KBM-7 (cell line): ENCODE results near the gene NLRP7.
"Not testable (repeated sequence)": the region's sequence is repeated elsewhere in the genome, so short reads cannot be mapped to it uniquely, and the experiment has no call there.

ENCODE experiments used
- DNase-seq: peaks from one replicate; pipeline ENCODE4 v3.0.0-alpha.2; 2015
- in situ Hi-C: fragments of 300-500 bp; cut with MboI; formaldehyde crosslinking; loops from 2 replicates; pipeline ENCODE4 v1.14.3; 2020; ENCODE audit warnings: low sequenced_read_pairs, low pct_unique_long_range_greater_than_20kb, mixed read lengths

The NLRP7 gene

DNA sequence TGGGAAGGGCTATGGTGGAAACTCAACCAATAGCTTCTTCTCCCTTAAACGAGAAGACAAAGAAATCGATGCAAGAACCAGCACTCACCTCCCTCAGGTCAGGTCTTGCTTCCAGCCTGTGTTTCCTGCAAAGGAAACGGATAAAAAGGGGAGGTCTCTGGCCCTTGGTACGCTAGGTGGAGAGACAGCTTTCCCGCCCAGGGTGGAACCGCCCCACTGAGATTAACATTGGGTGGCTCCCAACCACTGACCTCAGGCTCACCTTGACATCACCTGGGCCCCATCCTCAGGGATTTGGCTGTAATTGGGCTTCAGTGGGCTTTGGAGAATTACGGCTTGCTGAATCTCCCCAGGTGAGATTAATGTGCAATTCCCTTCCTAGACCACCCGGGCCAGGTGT, at the start of gene NLRP7:
Gene NLRP7, minus strand, starts transcription at position 150 of the 400 bp plus-strand sequence.
- in situ Hi-C loops: no loop called here
- no peak for DNase-seq

DNA sequence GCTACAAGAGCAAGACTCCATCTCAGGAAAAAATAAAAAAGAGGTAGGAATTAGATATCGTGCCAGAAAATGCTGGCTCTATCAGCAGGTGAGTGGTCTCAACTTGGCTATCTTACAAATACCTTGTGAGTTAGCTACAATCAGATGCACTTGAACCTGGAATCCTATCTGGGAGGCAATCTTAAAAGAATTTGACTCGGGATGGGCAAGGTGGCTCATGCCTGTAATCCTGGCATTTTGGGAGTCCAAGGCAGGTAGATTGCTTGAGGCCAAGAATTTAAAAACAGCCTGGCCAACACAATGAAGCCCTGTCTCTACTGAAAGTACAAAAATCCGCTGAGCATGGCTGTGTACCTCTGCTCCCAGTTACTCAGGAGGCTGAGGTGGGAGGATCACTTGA, 48.2 kb upstream of the NLRP7 start:
- in situ Hi-C loops: no loop called here
- no peak for DNase-seq

DNA sequence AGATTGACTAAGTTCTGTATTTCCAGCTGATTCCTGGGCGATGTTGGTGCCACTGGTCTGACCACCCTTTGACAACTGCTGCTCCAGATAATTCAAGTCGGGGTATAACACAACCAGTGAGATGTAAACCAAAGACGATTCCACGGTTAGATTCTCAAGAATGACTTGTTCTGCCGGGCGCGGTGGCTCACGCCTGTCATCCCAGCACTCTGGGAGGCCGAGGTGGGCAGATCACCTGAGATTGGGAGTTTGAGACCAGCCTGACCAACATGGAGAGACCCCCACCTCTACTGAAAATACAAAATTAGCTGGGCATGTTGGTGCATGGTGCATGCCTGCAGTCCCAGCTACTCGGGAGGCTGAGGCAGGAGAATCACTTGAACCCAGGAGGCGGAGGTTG, 42.2 kb upstream of the NLRP7 start:
- DNase-seq, in situ Hi-C loops: not testable (repeated sequence)

DNA sequence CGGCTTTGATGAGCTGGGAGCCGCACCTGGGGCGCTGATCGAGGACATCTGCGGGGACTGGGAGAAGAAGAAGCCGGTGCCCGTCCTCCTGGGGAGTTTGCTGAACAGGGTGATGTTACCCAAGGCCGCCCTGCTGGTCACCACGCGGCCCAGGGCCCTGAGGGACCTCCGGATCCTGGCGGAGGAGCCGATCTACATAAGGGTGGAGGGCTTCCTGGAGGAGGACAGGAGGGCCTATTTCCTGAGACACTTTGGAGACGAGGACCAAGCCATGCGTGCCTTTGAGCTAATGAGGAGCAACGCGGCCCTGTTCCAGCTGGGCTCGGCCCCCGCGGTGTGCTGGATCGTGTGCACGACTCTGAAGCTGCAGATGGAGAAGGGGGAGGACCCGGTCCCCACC, 35.2 kb upstream of the NLRP7 start:
- DNase-seq, in situ Hi-C loops: not testable (repeated sequence)

DNA sequence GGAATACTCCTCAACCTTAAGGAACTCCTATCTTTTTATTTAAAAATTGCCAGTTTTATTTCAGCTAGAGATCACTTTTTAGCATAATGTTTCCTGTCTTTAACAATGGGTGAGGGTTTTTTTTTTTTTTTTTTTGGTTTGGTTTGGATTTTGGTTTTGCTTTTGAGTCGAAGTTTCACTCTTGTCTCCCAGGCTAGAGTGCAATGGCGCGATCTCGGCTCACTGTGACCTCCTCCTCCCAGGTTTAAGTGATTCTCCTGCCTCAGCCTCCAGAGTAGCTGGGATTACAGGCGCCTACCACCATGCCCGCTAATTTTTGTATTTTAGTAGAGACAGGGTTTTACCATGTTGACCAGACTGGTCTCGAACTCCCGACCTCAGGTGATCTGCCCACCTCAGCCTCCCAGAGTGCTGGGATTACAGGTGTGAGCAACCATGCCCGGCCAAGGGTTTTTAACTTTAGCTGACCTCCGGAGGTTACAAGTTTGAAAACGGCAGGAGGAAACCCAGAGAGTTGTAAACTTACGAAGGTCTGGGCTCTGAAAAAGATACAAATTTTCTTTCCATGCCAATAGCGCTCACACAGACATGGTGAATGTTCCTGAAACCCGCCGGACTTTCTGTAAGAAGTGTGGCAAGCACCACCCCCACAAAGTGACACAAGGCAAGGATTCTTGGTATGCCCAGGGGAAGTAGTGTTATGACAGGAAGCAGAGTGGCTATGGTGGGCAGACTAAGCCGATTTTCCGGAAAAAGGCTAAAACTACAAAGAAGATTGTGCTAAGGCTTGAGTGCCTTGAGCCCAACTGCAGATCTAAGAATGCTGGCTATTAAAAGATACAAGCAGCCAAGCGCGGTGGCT, 26.1 kb upstream of the NLRP7 start:
- in situ Hi-C loops: not testable (repeated sequence)
- peak; percentile 91 for DNase-seq

DNA sequence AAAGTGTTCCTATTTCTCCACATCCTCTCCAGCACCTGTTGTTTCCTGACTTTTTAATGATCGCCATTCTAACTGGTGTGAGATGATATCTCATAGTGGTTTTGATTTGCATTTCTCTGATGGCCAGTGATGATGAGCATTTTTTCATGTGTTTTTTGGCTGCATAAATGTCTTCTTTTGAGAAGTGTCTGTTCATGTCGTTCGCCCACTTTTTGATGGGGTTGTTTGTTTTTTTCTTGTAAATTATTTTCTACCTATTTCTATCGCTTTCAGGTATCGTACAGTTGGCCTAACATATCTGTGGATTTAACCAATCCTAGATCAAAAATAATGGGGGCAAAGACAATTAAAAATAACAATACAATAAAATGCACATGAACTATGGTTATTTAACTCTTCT, 24.1 kb upstream of the NLRP7 start:
- DNase-seq, in situ Hi-C loops: not testable (repeated sequence)

DNA sequence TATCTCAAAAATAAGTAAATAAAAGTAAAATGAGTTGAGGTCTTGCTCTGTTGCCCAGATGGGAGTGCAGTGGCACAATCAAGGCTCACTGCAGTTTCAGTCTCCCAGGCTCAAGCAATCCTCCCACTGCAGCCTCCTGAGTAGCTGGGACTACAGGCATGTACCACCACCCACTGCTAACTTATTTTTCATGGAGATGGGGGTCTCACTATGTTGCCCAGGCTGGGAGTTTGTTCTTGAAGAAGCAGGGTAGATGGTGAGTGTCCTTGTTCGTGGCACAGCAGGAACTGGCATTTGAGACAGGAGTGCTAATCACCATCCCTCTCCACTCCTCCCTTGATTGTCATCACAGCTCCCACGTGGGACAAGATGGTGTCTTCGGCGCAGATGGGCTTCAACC, 22.3 kb upstream of the NLRP7 start:
- DNase-seq: no peak
- in situ Hi-C loops: no loop called here

DNA sequence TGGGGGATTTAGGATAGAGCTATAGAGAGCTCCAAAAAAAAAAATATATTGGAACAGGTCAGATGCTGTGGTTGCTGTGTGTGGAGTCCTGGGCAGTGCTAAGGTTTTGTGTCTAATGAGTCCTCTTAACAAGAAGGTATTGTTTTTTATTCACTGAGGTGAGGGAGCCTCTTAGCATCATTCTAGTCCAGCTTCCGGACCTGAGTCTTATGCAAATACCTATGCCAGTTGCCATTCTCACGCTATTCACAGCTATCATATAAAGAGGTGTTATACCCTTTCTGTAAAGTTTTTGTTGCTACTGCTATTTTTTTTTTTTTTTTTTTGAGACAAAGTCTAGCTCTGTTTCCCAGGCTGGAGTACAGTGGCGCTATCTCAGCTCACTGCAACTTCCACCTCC, 20.3 kb upstream of the NLRP7 start:
- no peak for DNase-seq

DNA sequence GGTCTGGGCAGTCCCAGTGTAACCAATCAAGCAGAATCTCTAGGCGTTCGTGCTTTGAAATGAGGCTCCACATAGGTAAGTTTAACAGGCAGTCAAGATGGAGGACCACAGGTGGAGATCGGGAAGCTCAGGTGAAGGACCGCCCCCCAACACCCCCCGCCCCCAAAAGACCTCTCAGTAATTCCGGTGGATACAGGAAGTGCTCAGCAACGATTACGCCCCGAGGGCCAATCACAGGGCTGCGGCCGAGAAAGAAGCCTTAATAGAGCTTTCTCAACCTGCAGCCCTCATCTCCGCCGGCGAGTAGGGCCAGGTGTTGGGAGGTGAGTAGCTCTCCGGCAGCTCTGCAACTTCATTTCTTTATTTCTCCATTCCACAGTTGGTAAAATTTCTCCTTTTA, 17.7 kb upstream of the NLRP7 start:
- in situ Hi-C loops, DNase-seq: not testable (repeated sequence)

More for the DNA sequence above, 20.3 kb upstream of the NLRP7 start:
- in situ Hi-C loops: no loop called here

DNA sequence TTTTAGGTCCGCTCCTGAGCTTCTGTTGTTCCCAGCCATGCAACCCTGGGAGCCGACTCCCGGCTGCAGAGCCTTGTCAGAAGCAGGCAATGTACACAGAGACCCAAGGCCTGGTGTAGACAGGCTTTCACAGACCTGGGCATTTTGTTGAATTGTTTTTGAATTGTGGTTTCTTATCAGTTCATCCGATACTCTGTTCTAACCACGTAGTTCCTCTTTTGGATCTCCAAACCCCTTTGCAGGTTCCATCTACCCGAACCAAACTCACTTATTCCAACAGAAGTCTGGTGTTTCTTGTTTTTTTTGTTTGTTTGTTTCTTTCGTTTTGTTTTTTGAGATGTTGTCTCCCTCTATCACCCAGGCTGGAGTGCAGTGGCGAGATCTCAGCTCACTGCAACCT, 12.5 kb upstream of the NLRP7 start:
- peak; percentile 97 for DNase-seq
- in situ Hi-C loops: no loop called here

DNA sequence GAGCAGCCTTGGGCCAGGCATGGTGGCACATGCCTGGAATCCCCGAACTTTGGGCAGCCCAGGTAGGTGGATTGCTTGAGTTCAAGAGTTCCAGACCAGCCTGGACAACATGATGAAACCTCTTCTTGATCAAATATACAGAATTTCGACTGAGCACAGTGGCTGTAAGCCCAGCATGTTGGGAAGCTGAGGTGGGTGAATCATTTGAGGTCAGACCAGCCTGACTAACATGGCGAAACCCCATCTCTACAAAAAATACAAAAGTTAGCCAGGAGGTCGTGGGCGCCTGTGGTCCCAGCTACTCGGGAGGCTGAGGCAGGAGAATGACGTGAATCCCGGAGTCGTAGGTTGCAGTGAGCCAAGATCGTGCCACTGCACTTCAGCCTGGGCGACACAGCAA, 8.0 kb upstream of the NLRP7 start:
- DNase-seq: no peak
- in situ Hi-C loops: no loop called here

DNA sequence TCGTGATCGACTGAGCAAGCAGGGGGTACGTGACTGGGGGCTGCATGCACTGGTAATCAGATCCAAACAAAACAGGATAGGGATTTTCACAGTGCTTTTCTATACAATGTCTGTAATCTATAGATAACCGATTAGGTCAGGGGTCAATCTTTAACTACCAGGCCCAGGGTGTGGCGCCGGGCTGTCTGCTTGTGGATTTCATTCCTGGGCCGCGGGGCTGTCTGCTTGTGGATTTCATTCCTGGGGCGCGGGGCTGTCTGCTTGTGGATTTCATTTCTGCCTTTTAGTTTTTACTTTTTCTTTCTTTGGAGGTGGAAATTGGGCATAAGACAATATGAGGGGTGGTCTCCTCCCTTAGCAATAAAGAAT, 6.0 kb upstream of the NLRP7 start:
- in situ Hi-C loops: not testable (repeated sequence)

DNA sequence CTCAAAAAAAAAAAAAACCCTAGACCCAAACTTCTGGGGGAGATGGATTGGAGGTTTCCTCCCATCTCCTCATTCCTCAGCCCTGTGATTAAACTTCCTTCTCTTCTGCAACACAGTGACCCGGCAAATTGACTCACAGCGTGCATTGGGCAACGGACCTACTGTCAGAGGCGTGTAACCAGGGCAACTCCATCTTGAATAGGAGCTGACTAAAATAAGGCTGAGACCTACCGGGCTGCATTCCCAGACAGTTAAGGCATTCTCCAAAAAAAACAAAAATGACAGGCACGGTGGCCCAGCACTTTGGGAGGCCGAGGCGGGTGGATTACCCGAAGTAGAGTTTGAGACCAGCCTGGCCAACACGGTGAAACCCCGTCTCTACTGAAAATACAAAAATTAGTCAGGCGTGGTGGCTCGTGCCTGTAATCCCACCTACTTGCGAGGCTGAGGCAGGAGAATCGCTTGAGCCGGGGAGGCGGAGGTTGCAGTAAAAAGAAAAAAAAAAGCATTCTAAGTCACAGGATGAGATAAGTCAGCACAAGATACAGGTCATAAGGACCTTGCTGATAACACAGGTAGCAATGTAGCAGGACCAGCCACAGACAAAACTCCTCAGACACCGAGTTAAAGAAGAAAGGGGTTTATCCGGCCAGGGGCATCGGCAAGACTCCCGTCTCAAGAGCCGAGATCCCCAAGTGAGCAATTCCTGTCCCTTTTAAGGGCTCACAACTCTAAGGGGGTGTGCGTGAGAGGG, 5.4 kb upstream of the NLRP7 start:
- peak; percentile 14 for DNase-seq
- in situ Hi-C loops: no loop called here

More for the DNA sequence above, 6.0 kb upstream of the NLRP7 start:
- not testable (repeated sequence) for DNase-seq

DNA sequence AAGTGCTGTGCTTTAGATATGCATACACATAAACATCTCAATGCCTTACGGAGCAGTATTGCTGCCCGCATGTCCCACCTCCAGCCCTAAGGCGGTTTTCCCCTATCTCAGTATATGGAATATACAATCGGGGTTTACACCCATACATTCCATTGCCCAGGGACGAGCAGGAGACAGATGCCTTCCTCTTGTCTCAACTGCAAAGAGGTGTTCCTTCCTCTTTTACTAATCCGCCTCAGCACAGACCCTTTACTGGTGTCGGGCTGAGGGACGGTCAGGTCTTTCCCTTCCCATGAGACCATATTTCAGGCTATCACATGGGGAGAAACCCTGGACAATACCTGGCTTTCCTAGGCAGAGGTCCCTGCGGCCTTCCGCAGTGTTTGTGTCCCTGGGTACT, 3.2 kb upstream of the NLRP7 start:
- in situ Hi-C loops: not testable (repeated sequence)
- DNase-seq: peak; percentile 53

DNA sequence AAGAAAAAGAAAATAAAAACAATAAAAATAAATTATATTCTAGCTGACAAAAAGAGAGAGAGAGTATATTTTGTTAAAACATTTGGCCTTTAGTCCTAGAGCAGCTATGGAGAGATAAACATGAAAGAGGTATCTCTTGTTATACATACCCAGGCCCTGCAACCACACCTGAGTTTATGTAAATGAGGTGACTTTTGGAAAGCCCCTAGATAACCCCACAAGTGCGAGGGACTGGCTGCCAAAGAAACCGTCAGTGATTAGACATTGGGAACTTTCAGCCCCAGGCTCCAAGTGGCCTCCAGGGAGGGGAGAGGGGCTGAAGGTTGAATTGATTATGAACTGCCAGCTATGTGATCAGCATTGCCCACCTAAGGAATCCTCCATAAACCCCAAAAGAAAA, 2.1 kb upstream of the NLRP7 start:
- DNase-seq: no peak
- in situ Hi-C loops: no loop called here

DNA sequence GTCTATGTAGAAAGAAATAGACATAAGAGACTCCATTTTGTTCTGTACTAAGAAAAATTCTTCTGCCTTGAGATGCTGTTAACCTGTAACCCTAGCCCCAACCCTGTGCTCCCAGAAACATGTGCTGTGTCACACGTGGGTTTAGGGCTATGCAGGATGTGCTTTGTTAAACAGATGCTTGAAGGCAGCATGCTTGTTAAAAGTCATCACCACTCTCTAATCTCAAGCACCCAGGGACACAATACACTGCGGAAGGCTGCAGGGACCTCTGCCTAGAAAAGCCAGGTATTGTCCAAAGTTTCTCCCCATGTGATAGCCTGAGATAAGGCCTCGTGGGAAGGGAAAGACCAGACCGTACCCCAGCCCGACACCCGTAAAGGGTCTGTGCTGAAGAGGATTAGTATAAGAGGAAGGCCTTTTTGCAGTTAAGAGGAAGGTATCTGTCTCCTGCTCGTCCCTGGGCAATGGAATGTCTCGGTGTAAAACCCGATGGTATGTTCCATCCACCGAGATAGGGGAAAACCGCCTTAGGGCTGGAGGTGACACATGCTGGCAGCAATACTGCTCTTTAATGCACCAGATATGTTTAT, 3.5 kb downstream of the NLRP7 start:
- in situ Hi-C loops, DNase-seq: not testable (repeated sequence)

DNA sequence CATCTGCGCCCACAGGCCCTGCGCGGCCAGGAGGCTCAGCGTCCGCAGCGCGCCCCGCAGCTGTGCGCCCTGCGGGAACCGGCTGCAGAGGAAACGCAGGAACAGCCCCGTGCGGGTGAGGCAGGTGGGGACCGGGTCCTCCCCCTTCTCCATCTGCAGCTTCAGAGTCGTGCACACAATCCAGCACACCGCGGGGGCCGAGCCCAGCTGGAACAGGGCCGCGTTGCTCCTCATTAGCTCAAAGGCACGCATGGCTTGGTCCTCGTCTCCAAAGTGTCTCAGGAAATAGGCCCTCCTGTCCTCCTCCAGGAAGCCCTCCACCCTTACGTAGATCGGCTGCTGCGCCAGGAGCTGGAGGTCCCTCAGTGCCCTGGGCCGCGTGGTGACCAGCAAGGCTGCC, 7.8 kb downstream of the NLRP7 start:
- in situ Hi-C loops: not testable (repeated sequence)

DNA sequence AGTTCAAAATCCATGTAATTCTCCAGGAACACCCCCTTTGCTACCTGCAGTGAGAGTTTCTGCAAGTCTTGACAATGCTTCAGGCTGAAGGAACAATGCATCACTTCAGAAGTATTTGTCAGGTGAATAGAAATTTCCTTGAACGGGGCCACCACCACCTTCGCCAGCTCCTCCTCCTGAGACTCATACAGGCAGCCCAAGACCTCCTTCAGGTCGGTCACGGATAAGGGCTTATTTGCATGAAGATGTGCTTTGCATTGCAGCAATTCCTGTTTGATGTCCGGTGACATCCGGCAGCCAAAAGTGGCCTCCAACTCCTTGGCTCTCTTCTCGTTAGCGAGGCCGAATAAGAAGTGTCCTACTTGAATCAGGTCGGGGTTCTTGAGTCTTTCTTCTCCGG, 8.4 kb downstream of the NLRP7 start:
- in situ Hi-C loops: no loop called here
- DNase-seq: no peak

More for the DNA sequence above, 7.8 kb downstream of the NLRP7 start:
- DNase-seq: not testable (repeated sequence)

DNA sequence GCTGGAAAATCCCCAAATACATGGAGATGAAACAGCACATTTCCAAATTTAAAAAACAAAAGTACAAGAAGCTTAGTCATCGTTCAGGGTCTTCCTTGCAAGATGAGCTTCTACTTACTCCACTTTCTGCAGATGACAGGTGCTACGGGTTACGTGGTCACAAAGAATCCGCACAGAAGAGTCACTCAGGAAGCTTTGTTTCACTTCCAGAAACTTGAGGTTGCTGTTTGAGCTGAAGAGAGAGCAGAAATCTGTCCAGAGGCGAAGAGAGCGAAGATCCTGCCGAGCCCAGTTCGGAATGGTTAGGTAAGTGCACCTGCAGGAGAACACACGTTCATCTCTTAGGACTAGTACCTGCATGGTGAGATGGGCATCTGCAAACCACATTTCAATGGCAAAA, 9.4 kb downstream of the NLRP7 start:
- in situ Hi-C loops: no loop called here
- DNase-seq: no peak

DNA sequence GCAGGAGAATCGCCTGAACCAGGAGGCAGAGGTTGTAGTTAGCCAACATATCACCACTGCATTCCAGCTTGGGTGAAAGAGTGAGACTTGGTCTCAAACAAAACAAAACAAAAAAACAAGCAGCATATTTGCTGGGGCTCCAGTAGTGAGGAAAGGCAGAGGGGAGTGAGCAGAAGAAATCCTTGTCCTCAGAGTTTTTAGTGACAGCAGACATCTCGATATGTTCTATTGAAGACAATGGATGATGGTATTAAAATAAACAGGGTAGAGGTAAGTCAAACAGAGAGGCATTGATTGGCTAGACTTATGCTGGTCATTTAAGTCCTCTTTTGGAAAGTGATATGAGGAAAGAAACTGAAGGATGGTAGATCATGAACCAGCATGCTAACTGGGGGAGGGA, 19.0 kb downstream of the NLRP7 start:
- DNase-seq: peak; percentile 34
- in situ Hi-C loops: no loop called here
